ENCODE results near the gene ZBTB25.

GRCh38 chr14:64416348-64416932 lies 87.2 kb downstream of the ZBTB25 start:
- TF ChIP-seq EP300 (IDR thresholded peaks at IDR 0.05; ENCODE audit: borderline replicate concordance) (no peak), ZBTB7A (IDR thresholded peaks at IDR 0.05; ENCODE audit: low read depth) (no peak), FOXM1 (IDR thresholded peaks at IDR 0.05; ENCODE audit: borderline replicate concordance, low read depth) (no peak), TCF12 (IDR thresholded peaks at IDR 0.05; ENCODE audit: low read depth) (no peak), TAF1 (IDR thresholded peaks at IDR 0.05; ENCODE audit: low read depth) (no peak)

All from Ishikawa (cell line).